ENCODE results near the gene LONRF2.
A peak's percentile ranks its signal among the peaks of the same experiment; 100 is the strongest.

Gene LONRF2

DNA sequence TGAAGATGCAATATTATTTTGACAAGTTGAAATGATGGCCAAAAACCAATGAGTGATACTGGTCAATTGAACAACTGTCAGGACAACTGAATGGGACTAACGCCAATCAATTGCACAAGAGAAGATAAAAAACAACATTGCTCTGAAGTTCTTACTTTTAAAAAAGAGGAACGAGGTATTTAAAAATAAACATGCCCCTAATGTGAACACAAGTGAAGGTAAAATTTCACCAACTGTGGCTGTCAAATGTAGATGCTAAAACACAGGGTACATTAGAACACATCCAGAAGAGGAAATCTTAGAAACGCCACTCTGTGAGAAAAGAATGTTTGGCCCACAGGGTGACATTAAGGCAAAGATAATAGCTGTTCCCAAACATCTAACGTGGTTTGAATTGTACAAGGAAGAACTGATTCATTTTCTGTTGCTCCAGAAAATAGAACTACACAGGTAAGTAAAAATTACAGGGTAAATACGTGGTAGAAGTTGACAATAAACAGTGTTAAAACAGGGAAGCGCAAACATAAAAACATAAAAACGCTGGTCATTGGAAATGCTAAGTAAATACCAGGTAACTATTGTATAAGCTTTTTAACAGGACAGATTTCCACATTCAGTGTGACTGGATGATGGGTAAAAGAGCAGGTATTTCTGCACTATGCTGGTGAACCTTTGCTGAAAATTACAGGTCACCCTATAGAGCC is 20.3 kb downstream of the LONRF2 start:
- DNase-seq (ENCODE audit: low spot score): no peak

DNA sequence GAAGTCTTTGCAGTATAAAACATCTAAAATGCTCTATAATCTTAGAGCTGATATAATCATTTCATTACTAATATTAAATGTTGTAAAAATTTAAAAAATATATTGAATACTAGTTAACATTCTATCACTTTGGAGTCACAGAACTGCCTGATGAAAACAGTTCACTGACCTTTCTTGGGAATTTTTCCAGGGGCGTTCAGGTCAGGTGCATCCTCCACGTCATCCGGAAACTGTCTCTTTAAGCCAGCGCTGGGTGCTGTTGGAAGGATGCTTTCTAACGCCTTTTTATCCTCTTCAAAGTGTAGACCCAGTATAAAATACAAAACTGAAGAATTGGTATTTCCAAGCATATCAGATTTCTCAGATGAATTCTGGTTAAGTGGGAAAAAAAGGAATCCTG is 22.8 kb downstream of the LONRF2 start:
- no peak for DNase-seq (ENCODE audit: low spot score)

DNA sequence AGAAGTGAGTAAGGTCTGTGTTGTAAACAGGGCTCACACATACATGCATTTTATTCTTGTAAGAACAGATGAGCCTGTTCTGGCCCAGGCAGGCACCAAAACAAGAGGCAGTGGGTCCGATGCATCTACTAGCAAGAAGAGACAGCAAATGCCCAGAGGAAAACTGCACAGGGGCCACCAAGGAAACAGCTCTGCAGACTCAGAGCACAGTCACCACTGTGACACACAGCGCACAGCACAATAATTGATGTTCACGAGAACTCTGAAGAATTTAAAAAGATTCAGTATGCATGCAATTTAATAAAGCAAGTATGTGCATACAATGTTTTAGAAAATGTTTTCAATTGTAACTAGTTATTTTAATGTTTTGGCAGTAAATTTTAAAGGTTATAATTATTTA is 24.8 kb downstream of the LONRF2 start:
- no peak for DNase-seq (ENCODE audit: low spot score)

DNA sequence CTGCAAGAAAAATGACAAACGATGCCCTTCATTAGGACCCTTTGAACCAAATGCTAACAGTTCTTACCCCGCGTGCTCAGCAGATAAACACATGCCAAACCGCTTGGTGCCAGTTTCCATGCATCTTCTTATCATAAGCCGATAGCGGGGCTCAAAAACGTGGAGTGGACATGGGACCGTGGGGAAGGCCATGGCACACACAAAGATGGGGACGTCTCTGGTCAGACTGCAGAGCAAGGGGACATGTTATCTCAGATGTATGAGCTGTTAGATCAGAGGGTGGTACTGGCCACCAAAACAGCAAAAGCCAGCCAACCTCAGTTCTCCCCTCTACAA is 28.2 kb downstream of the LONRF2 start:
- no peak for DNase-seq (ENCODE audit: low spot score)

DNA sequence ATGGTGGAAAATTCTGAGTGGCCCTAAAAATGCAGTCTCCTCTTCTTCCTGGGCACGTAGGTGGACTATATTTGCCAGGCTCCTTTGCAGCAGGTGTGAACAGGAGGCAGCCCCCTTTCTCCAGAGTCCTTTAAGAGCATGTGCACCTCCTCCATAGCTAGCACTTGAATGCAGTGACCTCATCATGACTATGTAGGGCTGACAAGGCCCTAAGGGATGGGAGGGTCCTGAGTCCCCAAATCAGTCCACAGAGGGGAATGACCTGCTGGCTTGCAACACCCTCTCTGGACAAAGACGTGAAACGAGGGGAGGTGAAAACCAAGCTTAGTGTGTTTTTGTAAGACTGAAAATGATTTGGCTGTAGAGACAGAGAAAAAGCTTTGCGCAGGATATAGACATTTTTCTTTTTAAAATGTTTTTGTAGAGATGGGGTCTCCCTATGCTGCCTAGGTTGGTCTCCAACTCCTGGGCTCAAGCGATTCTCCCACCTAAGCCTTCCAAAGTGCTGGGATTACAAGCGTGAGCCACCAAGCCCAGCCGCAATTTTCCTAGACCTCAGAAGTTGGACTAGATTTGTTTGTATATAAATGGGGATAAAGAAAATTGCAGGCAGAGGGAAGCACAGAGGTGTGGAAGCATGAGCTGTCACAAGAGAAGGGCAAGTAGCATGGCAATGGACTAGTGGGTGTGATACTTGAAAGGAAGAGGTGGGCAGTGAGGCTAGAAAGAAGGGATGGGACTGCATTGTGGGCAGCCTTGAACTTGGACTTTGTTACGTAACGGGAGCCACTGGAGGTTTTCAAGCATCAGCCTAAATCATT is 28.8 kb downstream of the LONRF2 start:
- no peak for DNase-seq (ENCODE audit: low spot score)

DNA sequence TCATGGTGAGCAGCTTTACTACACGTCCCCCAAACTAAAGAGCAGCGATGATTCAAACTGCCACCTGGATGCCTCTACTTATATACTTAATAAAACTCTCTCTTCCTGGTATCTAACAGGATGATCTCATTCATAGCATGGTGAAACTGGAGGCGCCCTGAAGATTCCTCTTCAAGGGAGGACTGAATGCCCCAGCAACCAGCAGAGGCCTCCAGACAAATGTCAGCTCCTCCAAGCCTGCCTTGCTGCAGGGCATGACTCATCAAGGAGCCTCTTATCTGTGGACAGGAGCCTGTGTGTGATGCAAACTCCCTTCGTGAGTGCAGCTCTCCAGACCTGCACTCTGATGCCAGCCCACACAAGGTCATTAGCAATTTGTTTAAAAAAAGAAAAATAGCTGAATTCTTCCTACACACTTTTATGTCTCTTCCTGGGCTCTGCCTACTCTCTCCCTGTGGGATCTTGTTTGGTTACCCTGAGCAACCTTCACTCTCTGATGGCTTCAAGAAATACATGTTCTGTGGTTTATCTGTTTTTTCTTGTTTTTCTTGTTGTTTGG is 30.2 kb downstream of the LONRF2 start:
- DNase-seq (ENCODE audit: low spot score): no peak

DNA sequence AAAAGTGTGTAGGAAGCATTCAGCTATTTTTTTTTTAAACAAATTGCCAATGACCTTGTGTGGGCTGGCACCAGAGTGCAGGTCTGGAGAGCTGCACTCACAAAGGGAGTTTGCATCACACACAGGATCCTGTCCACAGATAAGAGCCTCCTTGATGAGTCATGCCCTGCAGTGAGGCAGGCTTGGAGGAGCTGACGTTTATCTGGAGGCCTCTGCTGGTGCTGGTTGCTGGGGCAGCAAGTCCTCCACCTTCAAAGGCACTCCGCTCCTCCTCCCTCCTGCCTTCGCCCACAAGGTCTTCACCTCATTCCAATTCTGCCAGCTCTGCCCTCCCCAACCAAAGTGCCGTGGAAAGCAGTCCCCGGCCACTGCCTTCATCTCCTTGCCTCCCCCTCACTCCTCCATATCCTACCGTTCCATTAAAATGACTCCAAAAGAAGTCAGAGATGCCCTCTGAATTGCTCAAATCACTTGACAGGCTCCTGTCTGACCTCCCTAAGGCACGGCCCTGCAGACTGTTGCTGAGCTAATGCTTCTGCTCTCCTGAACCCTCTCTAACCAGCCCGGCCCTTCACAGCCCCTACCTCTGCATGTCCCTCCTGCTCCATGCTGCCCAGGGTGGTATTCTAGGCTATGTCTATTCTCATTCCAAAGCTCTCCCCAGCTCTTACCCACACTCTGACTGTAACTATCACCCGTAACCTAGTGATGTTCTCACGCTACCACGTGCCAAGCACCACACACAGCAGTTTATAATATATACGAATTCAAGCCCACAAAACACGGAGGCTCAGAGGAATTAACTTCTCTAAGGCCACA is 30.9 kb downstream of the LONRF2 start:
- peak; percentile 44 for DNase-seq (ENCODE audit: low spot score)

DNA sequence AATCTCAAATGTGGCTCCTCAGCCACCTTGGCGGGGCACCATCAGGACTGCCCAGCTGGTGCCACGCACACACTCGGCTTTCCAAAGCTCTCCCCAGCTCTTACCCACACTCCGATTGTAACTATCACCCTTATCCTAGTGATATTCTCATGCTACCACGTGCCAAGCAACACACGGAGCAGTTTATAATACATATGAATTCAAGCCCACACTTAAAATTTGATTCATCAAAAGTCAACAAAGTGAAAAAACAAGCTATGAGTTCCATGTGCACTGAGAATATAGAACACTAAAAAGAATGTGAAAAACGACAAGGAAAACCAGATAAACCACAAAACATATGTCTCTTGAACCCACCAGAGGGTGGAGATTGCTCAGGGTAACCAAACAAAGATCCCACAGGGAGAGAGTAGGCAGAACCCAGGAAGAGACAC is 31.6 kb downstream of the LONRF2 start:
- no peak for DNase-seq (ENCODE audit: low spot score)

DNA sequence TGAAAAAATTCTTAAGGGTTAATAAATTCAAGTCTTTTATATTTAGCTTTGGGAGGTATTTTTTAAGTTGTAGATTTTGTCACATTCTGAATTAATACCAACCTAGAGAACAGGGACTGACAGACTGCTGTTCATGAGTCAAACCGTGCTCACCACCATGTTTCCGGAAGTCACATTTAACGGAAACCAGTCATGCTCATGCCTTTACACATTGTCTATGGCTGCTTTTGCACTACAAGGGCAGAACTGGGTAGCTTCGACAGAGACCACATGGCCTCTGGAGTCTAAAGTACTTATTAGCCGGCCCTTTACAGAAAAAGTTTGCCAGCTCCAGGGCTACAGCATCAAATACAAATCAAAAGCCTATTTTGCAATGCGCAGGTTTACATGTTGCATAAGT is 33.3 kb downstream of the LONRF2 start:
- DNase-seq (ENCODE audit: low spot score): no peak

DNA sequence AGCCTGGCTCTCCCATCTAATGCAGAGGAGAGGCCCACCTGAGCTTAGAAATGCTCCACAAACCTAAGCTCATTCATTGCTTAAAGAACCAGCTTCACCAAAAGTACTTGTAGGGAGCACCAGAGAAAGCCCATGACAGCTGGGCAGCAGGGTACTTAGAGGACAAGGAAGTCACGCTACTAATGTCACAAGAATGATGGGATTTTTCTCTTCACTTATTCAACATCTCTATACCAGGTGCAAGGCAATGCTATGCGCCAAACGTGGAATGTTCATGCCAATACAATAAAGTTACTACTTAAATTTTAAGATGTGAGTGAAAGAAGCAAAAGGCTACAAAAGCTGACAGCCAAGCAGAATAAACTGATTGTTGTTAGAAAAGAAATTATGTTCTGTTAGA is 36.0 kb downstream of the LONRF2 start:
- DNase-seq (ENCODE audit: low spot score): no peak

DNA sequence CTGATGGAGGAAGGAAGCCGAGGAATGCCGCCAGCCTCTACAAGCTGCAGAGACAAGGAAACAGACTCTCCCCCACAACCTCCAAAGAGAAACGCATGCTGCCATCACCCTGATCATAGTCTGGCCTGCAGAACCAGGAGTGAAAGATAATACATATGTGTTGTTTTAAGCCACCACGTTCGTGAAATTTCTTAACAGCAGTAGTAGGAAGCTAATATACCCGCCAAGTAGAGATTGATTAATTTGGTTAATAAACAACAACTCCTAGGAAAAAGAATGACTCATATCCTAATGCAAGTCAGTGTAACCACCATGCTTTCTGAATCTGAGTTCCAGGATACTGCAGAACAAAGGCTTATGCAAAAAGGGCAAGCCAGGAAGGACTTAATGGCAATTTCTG is 36.6 kb downstream of the LONRF2 start:
- DNase-seq (ENCODE audit: low spot score): no peak

DNA sequence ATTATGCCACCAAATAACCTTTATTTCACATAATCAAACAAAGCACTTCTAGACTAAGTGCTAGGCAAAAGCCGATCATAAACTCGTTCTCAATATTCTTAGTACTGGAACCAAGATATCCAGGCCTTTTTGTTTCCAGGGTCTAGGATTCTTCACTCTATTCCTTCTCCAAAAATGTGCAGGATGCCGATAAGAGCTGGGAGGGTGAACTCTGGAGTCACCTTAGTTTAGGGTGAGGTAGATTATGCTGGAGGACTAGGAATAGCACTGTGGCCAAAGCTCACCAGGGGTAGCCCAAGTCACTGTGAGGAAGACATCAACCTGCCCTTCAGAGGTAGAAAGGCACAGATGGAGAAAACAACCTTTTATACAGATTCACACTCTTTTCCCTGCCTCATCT is 37.3 kb downstream of the LONRF2 start:
- no peak for DNase-seq (ENCODE audit: low spot score)

DNA sequence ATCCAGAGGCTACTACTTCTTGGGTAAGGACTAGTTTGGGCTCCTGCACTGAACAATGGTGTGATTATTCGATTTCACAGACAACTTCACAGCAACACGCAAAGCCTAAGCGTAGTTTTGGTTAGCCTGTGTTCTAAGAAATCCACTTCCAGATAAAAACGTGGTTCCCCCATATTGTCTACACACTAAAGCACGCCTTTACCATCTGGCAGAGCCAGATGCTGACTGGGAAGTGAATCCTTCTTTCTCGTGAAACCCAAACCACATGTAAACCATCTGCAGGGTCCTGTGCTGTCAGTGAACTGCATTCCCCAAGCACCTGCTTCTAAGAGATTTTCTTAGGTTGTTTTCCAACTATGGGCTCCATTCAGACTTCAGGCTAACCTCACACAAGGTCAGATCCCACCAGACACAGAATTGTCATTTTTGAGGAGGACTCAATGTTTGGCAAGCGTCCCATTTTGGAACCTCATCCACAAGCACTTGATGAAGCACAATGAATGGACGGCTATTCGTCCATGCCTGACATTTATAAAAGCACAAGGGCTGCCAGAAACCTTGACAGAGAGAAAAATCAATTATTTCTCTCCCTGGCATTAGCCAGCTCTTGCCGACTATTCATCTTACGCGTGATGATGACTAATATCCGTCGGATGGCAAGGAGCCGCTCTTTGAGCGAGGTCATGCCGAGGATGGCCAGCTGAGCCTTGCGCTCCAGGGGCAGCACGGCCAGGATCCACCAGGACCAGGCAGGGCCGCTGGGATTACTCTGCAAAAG is 38.4 kb downstream of the LONRF2 start:
- no peak for DNase-seq (ENCODE audit: low spot score)

DNA sequence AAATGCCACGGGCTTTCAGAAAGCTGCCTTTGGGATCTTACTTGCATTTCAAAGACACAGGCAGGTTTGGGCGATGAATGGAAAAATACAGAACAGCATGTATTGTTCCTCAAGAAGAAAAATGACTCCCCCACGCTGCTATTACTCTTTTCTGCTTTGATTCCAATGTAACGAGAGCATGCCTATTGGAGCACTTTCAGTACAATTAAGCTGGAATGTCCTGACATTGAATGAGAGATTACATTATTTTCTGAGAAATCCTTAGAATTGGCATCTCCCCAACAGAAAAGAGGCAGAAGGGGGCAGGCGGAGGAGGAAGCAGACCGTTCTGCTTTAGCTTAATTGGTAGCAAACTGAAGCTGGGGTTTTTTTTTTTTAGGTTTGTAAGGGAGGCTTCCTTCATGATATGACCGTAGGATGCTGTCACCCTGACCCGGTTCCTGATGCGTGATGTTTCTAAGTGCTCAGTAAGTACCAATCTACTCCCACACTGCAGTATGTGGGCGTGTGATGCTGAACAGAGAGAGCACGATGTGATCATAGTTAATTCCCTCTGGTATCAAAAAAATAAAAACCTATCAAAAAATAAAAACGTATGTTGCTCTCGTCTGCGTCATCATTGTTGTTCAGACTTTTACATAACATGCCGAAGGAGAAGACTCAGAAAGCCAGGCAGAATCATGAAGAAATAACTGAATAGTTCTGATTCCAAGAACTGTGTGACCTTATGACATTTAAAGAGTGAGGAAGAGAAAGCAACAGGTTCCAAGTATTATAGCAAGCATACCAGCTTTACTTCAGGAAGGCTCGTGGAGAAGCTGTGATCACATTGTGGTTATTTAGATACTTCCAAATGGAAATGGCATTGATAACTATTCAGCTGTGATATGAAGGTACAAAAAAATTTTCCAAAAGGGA is 40.5 kb downstream of the LONRF2 start:
- peak; percentile 80 for DNase-seq (ENCODE audit: low spot score)

DNA sequence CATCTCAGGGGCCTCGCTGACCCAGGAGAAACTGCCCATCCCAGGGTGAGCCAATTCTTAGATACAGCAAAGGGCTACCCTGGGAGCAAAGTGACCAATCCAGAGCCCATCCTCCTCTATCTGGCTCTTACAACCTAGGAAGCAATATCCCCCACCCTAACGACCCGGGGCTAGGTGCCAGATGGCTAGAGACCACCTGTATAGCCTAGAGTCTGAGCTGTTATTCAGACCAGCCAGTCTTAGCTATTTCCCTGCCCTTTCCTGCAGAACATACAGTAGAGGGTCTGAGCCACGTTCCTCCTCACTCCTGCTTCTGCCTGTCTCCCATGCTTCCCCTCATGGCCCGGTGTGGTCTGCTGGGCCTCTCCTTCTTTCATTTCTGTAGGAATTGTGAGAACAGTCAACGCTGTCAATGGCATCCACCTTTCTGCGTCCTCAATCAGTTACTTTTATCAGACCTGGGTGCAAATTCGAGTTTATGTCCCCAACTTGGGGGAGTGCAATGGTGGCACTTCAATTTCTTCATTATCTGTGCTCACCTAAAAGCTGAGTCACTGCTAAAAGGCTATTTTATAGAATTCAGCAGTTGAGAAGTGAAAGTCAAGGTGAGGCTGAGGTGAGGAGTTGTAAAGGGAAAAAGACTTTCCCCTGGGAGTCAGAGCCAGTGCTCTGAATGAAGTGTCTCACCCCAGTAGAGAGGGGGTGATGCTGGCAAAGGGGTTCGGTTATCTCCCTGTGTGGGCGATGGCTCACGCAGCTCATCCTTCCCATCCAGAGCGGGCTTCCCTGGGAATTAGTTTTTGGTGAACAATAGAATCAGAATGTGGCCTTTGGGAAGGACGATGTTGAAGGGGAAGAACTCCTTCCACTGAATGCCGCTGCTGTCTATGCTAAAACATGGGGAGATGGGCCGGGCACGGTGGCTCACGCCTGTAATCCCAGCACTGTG is 42.4 kb downstream of the LONRF2 start:
- DNase-seq (ENCODE audit: low spot score): no peak

DNA sequence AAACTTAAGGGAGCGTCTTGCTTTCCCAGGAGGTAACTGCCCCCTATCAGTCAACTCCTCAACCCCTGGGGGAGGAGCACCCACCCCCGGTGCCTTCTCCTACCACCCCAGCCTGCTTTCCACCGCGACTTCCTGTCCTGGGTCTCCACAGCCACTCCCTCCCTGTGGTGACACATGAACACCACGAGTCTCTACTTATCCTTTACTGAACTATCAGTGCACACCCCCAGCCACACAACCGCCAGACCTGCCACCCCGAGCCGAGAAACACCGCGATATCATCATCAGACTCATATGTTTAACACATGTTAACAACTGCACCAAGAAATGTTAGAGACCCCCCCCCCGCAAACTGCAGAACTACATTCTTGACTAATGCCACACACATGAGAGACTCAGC is 43.3 kb downstream of the LONRF2 start:
- DNase-seq (ENCODE audit: low spot score): no peak

DNA sequence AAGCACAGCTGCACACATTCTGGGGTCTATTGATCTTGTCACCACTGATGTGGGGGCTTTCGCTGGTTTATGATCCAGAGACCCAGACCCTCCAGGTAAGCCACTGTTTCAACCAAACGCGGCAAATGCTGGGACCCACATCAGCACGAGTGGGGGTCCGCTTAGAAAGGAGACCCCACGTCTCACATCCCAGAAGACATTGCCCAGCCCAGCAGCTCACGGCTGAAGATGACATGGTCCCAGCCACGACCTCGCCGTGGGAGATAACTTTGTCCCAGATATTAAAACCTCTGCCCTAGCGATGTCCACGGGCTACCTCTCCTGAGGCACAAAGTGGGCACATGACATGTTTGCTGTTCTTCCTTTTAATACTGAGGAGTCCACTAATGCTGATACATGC is 43.8 kb downstream of the LONRF2 start:
- no peak for DNase-seq (ENCODE audit: low spot score)

DNA sequence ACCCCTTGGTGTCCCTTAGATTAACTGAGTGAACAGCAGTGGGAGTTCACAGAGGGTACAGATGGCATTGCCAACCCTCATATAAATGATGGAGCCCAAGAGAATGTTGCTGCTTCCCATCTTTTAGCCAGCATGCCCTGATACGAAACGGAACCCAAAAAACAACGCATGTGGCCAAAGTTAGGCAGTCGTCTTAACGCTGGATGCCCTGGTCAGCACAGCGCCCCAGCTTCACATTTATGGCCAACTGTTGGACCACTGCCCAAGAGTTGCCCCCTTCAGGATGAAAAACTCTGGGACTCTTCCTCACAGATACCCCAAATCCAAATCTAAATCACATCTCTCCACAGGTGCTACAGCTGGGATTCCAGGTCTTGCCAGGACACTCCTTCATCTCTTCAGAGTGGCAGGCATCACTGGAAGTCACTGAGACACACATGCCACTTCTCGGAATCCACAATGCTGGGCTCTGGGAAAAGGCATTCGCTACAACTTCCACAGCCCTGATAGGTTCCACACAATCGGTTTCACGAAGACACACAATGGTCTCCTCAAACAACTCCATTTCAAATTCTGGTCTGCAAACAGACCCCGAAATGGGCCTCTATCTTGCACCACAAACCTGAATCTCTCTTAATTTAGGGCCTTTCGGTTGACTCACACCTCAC is 44.6 kb downstream of the LONRF2 start:
- no peak for DNase-seq (ENCODE audit: low spot score)

DNA sequence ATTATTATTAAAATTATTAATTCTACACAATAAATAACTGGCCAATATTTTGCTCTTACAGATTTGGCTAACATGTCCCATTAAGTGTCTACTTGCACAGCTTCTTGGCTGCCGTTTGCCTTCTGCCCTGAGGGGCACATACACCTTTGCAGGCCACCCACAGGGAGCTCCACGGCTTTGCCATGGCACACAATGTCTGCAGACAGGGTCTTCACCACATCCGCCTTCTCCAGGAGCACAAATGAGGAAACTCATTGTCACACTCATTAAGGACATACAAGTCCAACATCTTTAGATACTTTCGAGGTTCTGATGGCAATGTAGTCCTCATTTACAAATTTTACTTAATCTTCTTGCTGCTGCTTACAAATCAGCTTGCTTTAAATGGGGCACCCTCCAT is 45.6 kb downstream of the LONRF2 start:
- DNase-seq (ENCODE audit: low spot score): no peak
